ENCODE measurements around the gene SLC7A10.
"Not testable (repeated sequence)": the region's sequence is repeated elsewhere in the genome, so short reads cannot be mapped to it uniquely, and the experiment has no call there.

The SLC7A10 gene

GRCh38 chr19:33171222-33171795 is 54.3 kb downstream of the SLC7A10 start:
- DNase-seq = no peak

GRCh38 chr19:33168528-33168927 is 57.1 kb downstream of the SLC7A10 start:
- no peak for DNase-seq

DNA sequence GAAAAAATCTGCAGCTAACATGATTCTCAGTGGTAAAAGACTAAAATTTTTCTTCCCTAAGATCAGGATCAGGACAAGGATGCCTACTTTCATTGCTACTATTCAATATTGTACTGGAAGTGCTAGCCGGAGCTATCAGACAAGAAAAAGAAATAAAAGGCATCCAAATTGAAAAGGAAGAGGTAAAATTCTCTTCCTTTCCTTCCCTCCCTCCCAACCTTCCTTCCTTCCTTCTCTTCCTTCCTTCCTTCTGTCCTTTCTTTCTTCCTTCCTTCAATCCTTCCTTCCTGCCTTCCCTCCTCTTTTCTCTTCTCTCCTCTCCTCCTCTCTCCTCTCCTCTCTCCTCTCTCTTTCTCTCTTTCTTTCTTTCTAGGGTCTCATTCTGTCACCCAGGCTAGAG is 58.2 kb downstream of the SLC7A10 start:
- no peak for DNase-seq

DNA sequence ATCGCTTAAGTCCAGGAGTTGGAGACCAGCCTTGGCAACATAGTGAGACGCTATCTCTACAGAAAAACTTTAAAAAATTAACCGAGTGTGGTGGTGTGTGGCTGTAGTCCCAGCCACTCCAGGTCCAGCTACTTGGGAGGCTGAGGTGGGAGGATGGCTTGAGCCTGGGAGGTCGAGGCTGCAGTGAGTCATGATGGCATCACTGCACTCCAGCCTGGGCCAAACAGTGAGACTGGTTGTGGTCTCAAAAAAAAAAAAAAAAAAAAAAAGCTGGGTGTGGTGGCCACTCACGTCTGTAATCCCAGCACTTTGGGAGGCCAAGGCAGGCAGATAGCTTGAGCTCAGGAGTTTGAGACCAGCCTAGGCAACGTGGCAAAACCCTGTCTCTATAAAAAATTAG is 59.6 kb downstream of the SLC7A10 start:
- not testable (repeated sequence) for DNase-seq

GRCh38 chr19:33163481-33163880 is 62.2 kb downstream of the SLC7A10 start:
- DNase-seq = no peak

GRCh38 chr19:33161201-33161600 is 64.4 kb downstream of the SLC7A10 start:
- DNase-seq = no peak

DNA sequence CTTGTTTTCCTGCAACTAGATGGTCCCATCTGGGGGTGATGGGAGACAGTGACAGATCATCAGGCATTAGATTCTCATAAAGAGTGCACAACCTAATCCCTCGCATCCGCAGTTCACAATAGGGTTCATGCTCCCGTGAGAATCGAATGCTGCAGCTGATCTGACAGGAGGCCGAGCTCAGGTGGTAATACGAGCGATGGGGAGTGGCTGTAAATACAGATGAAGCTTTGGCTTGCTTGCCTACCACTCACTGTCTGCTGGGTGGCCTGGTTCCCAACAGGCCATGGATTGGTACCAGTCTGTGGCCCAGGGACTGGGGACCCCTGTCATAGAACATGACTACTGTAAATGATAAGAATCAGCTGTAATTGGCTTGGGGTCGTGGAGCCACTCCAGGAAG is 65.8 kb downstream of the SLC7A10 start:
- DNase-seq = no peak

DNA sequence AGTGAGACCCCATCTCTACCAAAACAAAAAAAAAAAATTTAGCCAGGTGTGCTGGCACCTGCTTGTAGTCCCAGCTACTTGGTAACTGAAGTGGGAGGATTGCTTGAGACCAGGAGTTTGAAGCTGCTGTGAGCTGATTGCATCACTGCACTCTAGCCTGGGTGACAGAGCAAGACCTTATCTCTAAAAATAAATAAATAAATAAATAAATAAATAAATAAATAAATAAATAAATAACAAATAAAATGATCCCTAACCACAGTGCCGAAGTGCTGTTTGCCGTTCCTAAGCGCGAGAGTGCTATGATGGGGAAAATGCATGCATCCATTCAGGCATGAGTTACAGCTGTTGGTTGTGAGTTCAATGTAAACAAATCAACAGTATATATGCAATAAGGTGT is 66.5 kb downstream of the SLC7A10 start:
- no peak for DNase-seq
